Endothelial cell of umbilical vein (primary cell): ENCODE results near the gene TSEN34. TPM values are rescaled to one million over a fixed set of nuclear protein-coding genes. Genes with fewer than 3 reads are reported as not detected.

Source experiments
- polyA plus RNA-seq, 4 experiments: library from polyadenylated mRNA; depleted of rRNA in 3 of 4; stranded (reverse) in 3 of 4; unstranded in 1 of 4; fragments of >200 nt; gene quantifications; 2 replicates each; pipeline versions ENCODE4 v1.2.1 to v1.2.3, GENCODE V29; 2011 to 2012; ENCODE audit warnings: missing spikeins in 1 of 4
- total RNA-seq: library from RNA; stranded (reverse); gene quantifications from 2 replicates; pipeline ENCODE4 v1.2.3, GENCODE V29; 2021

The TSEN34 gene
- total and polyA plus RNA-seq, 2 donors (not counting 3 experiments of a cell fraction or from before 2014, with no cell fraction given): 40.7 to 81.9 TPM

Other genes with a start within 250 kb of the TSEN34 start
- 1.7 and 3.0 TPM in 2 replicates for gene CACNG8, start 228.4 kb upstream of the TSEN34 start, total RNA-seq
- 0.11 and 0.18 TPM in 2 replicates for gene CACNG8, start 228.4 kb upstream of the TSEN34 start, polyA plus RNA-seq
- gene CACNG6, start 199.7 kb upstream of the TSEN34 start, total RNA-seq: 4.0 and 5.4 TPM in 2 replicates
- 3.9 and 5.0 TPM in 2 replicates for gene CACNG6, start 199.7 kb upstream of the TSEN34 start, polyA plus RNA-seq
- not detected in 2 replicates for gene VSTM1, start 127.4 kb upstream of the TSEN34 start, total RNA-seq
- gene VSTM1, start 127.4 kb upstream of the TSEN34 start, polyA plus RNA-seq: not detected in 2 replicates
- gene TARM1, start 109.9 kb upstream of the TSEN34 start, total RNA-seq: not detected in 2 replicates
- not detected in 2 replicates for gene TARM1, start 109.9 kb upstream of the TSEN34 start, polyA plus RNA-seq
- gene OSCAR, start 90.5 kb upstream of the TSEN34 start, total RNA-seq: not detected in 2 replicates
- 0.08 and 0.10 TPM in 2 replicates for gene OSCAR, start 90.5 kb upstream of the TSEN34 start, polyA plus RNA-seq
- 119 and 132 TPM in 2 replicates for gene NDUFA3, start 88.5 kb upstream of the TSEN34 start, total RNA-seq
- 95.5 and 107 TPM in 2 replicates for gene NDUFA3, start 88.5 kb upstream of the TSEN34 start, polyA plus RNA-seq
- gene TFPT, start 75.7 kb upstream of the TSEN34 start, total RNA-seq: 32.1 and 36.2 TPM in 2 replicates
- 28.3 and 29.3 TPM in 2 replicates for gene TFPT, start 75.7 kb upstream of the TSEN34 start, polyA plus RNA-seq
- 99.1 and 101 TPM in 2 replicates for gene PRPF31, start 75.6 kb upstream of the TSEN34 start, total RNA-seq
- gene PRPF31, start 75.6 kb upstream of the TSEN34 start, polyA plus RNA-seq: 70.8 and 76.2 TPM in 2 replicates
- gene CNOT3, start 53.5 kb upstream of the TSEN34 start, total RNA-seq: 62.4 and 74.7 TPM in 2 replicates
- gene CNOT3, start 53.5 kb upstream of the TSEN34 start, polyA plus RNA-seq: 16.4 and 20.4 TPM in 2 replicates
- 5.0 and 6.9 TPM in 2 replicates for gene LENG1, start 31.6 kb upstream of the TSEN34 start, total RNA-seq
- gene LENG1, start 31.6 kb upstream of the TSEN34 start, polyA plus RNA-seq: 2.1 and 3.0 TPM in 2 replicates
- 0.71 and 0.74 TPM in 2 replicates for gene TMC4, start 18.1 kb upstream of the TSEN34 start, total RNA-seq
- gene TMC4, start 18.1 kb upstream of the TSEN34 start, polyA plus RNA-seq: 1.7 and 2.4 TPM in 2 replicates
- gene MBOAT7, start 1.7 kb upstream of the TSEN34 start, total RNA-seq: 175 and 218 TPM in 2 replicates
- 204 and 256 TPM in 2 replicates for gene MBOAT7, start 1.7 kb upstream of the TSEN34 start, polyA plus RNA-seq
- gene RPS9, start 9.6 kb downstream of the TSEN34 start, total RNA-seq: 1,192 and 1,260 TPM in 2 replicates
- 3,343 and 4,230 TPM in 2 replicates for gene RPS9, start 9.6 kb downstream of the TSEN34 start, polyA plus RNA-seq
- not detected in 2 replicates for gene LILRB3, start 31.7 kb downstream of the TSEN34 start, total RNA-seq
- not detected in 2 replicates for gene LILRB3, start 31.7 kb downstream of the TSEN34 start, polyA plus RNA-seq
- gene LILRA6, start 51.5 kb downstream of the TSEN34 start, total RNA-seq: not detected in 2 replicates
- 0.05 TPM in 1 of 2 replicates, not detected in the other for gene LILRA6, start 51.5 kb downstream of the TSEN34 start, polyA plus RNA-seq
- gene LILRB5, start 66.0 kb downstream of the TSEN34 start, total RNA-seq: not detected in 2 replicates
- gene LILRB5, start 66.0 kb downstream of the TSEN34 start, polyA plus RNA-seq: not detected in 2 replicates
- not detected in 2 replicates for gene LILRB2, start 89.8 kb downstream of the TSEN34 start, total RNA-seq
- not detected in 2 replicates for gene LILRB2, start 89.8 kb downstream of the TSEN34 start, polyA plus RNA-seq
- not detected in 2 replicates for gene LILRA5, start 121.9 kb downstream of the TSEN34 start, total RNA-seq
- gene LILRA5, start 121.9 kb downstream of the TSEN34 start, polyA plus RNA-seq: not detected in 2 replicates
- gene LILRA4, start 147.9 kb downstream of the TSEN34 start, total RNA-seq: not detected in 2 replicates
- gene LILRA4, start 147.9 kb downstream of the TSEN34 start, polyA plus RNA-seq: not detected in 2 replicates
- gene LAIR1, start 173.6 kb downstream of the TSEN34 start, total RNA-seq: not detected in 2 replicates
- not detected in 2 replicates for gene LAIR1, start 173.6 kb downstream of the TSEN34 start, polyA plus RNA-seq
- not detected in 2 replicates for gene TTYH1, start 224.2 kb downstream of the TSEN34 start, total RNA-seq
- gene TTYH1, start 224.2 kb downstream of the TSEN34 start, polyA plus RNA-seq: not detected in 2 replicates